AML-193 (cell line): ENCODE data around the gene STAC2.
"Not testable (repeated sequence)": the region's sequence is repeated elsewhere in the genome, so short reads cannot be mapped to it uniquely, and the experiment has no call there.

Experiments
- DNase-seq, 2 experiments: peaks; one replicate each; lab custom pipeline; 2025; lab: John Stamatoyannopoulos, UW

STAC2 gene, protein sequence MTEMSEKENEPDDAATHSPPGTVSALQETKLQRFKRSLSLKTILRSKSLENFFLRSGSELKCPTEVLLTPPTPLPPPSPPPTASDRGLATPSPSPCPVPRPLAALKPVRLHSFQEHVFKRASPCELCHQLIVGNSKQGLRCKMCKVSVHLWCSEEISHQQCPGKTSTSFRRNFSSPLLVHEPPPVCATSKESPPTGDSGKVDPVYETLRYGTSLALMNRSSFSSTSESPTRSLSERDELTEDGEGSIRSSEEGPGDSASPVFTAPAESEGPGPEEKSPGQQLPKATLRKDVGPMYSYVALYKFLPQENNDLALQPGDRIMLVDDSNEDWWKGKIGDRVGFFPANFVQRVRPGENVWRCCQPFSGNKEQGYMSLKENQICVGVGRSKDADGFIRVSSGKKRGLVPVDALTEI

DNA sequence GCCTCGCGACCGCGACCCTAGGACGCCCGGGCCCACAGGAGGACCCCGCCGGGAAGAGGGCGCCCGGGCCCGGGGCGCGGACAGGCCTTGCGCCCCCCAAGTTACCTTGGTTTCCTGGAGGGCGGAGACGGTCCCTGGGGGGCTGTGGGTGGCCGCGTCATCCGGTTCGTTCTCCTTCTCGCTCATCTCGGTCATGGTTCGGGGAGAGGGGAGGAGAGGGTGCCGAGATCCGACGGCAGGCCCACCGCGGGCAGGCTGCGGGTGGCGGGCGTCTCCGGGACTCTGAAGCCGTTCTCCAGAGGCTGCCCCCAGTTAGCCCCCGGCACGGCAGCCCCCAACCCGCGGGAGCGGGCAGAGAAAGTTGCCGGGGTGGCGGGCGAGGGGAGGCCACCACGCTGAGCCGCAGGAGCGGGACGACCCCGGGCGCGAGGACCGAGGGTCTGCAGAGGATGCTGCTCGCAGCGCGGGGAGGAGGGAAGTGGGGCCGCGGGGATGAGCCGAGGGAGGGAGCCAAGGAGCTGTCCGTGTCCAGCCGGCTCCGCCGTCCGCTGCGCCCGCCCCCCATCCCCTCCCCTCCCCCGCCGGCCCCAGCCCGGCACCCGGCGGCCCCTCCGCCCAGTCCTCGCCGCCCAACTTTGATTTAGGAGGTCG is at the start of gene STAC2:
STAC2 (minus strand) TSS at position 638 of the 651 bp plus-strand sequence; CDS start at position 195, 443 bp downstream.
- no peak for DNase-seq

GRCh38 chr17:39271546-39271945 is 45.8 kb upstream of the STAC2 start:
- DNase-seq = peak; percentile 24 to 43

GRCh38 chr17:39270923-39271322 is 45.2 kb upstream of the STAC2 start:
- peak; percentile 77 to 78 for DNase-seq

GRCh38 chr17:39264119-39264518 is 38.4 kb upstream of the STAC2 start:
- no peak for DNase-seq

DNA sequence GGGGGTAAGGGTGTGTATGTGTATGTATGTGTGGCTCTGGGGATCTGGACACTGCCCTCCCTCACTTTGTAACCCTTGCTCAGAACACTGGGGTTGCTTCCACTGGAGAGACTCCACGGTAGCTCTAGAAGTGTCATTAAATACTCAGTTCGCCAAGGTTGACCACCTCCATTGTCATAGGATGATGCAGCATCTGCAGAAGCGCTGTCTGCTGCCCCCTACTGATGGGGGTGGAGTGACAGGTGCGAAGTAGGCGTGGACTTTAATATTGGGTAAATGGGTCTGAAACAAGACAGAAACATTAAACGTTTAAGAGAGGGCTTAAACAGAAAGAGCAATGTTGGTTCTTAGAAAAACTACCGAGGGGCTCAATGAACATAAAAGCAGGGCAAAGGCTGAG is 35.5 kb upstream of the STAC2 start:
- no peak for DNase-seq

GRCh38 chr17:39252788-39253460 is 27.2 kb upstream of the STAC2 start:
- no peak for DNase-seq

DNA sequence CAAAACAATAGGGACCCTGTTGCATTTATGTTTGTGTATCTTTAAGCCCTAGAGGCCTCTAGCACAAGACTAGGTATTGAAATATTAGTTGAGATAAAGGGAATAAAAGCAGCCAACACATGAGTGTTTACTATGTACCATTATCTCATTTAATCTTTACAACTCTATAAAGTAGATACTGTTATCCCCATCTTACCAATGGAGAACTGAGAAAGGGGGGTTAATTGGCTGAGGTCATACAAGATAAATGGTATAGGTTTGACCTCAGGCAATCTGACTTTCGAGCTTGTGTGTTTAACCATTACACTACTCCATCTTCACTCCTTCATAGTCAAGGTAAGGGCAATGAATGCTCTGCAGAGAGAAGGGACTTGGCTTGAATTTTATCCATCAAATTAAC is 26.3 kb upstream of the STAC2 start:
- no peak for DNase-seq

DNA sequence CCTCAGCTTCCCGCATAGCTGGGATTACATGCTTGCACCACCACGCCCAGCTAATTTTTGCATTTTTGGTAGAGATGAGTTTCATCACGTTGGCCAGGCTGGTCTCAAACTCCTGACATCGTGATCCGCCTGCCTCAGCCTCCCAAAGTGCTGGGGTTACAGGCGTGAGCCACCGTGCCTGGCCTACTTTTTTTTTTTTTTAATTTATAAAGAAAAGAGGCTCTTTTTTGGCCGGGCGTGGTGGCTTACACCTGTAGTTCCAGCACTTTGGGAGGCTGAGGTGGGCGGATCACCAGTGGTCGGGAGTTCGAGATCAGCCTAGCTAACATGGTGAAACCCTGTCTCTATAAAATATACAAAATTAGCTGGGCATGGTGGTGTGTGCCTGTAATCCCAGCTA is 24.3 kb upstream of the STAC2 start:
- DNase-seq = not testable (repeated sequence)

- no peak for DNase-seq
Measured at GRCh38 chr17:39246274-39246673, 20.5 kb upstream of the STAC2 start.

GRCh38 chr17:39244600-39245570 is 19.1 kb upstream of the STAC2 start:
- DNase-seq = peak; percentile 55 to 65

DNA sequence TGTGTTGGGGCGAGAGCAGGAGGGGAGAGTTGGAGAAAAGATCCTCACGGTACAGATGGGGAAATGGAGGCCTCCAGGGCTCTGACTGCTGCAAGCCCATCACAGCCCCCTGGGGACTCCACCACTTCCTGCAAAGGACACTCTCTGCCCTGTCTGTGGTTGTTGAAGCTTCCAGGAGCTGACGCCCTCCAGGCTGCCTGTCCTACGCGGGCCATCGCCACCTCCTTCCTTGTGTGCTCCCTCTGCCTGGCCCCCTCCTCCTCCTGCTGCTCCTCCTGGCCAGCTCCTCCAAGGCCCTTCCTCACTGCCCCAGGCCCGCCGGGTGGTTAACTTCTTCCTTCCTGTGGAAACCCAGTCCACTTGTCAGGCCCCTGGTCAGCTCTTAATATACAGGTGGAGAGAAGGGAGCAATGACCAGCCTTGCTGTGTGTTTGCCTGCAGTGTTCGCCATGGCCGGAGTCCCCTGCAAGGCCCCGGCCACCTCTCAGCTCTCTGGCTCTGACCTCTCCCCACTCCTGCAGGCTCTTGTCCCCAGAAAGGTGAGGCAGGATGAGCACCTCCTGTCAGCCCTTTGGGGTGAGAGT is 18.4 kb upstream of the STAC2 start:
- DNase-seq = no peak

DNA sequence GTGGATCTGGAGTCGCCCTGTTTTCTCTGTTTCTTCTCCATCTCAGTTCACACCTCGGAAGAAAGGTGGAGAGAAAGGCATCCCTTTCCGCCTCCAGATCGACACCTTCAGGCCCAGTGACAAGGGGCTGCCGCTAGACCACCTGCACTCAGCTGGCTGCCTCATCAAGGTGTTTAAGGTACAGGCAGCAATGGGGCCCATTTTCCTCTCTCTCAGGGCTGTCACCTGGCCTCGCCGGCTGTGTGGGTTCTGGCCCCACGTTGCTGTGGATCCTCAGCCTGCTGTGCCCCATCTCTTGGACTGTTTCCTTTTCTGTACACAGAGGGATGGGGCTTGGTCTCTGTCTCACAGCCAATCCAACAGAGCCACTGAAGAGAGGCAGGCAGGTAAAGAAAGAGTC is 17.4 kb upstream of the STAC2 start:
- DNase-seq = no peak

DNA sequence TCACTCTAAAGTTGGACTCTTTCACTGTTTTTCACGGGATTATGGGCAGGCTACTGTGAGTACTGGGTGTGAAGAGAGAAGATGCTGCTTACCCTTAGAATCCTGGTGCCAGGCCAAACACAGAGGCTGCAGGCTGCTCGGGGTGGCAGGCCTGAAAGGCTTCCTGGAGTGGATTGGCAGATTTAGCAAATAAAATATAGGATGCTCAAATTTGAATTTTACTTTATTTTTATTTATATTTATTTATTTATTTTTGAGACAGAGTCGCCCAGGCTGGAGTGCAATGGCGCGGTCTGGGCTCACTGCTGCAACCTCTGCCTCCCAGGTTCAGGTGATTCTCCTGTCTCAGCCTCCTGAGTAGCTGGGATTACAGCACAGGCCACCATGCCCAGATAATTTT is 14.9 kb upstream of the STAC2 start:
- DNase-seq = no peak

DNA sequence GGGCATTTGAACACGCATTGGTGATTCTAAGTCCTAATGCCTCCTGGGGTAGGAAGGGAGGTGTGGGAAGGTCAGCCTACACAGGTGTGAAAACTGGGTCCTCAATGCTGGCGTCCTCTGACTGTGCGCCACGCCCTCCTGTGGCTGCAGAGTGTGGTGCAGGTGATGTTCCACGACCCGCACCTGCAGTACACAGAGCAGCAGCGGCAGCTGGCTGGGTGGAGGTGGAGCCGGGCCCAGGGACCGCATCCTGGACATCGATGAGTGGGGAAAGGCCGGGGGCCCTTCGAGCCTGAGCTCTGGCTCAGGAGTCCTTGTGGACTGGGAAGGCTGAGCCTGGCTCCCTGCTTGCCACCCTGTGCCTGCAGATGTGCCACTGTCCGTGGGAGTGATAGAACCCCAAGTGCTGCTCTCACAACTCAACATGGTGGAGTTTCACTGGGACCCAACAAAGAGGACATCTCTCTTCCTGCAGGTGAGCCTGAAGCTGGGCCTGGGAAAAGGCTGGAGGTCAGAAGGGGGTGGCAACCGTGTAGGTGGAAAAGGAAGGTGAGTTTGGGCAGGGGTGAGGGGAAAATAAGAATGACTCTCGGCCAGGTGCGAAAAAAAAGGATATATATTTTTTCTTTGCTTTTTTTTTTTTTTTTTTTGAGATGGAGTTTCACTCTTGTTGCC is 14.0 kb upstream of the STAC2 start:
- peak; percentile 28 to 41 for DNase-seq

DNA sequence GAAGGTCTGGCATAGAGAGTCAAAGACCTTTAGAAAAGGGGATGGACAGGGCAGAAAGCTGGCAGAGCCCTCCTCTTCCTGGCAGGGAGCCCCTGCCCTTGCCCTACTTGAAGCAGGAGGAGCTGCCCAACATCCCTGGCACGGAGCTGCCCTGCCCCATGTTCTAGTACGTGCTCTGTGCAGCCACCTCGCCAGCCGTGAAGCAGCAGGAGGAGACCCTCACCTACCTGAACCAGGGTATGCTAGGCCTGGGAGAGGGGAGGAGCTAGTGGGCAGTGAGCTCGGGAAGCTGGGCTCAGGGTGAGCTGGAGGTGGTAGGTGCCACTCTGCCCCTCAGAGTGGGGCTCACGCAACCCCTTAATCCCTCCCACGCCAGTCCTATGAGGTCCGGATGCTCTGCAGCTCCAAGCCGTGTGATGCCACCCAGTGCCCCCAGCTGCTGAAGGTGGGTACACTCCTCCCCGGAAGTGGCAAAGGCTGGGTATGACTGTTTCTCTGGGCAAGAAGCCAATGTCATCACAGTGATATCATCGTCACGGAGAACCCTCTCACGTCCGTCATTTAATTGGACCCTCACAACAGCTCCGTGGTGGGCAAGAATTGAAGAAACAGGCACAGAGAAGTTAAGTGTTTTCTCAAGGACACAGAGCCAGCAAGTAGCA is 12.7 kb upstream of the STAC2 start:
- peak in 1 of 2 experiments; percentile 19 for DNase-seq

GRCh38 chr17:39237586-39237985 is 11.8 kb upstream of the STAC2 start:
- DNase-seq = no peak

DNA sequence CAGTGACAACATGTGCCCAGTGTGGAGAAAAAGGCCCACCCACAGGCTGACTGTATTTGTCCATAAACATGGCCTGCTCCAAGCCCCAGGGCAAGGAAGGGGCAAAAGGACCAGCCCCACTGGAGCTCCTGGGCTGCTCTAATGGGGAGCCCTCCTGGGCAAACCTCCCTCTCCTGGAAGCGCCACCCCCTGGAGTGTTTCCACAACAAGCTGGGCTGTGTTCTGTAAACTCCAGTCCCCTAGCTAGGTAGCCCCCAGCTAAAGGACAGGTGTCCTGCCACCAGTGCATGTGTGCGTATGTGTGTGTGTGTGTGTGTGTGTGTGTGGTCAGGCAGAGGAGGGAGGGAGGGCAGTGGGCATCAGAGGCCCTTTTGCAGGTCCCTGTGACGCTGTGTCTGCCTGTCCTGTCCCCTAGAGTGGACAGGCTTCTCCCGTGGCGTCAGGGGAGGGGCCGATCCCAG is 11.3 kb upstream of the STAC2 start:
- no peak for DNase-seq

DNA sequence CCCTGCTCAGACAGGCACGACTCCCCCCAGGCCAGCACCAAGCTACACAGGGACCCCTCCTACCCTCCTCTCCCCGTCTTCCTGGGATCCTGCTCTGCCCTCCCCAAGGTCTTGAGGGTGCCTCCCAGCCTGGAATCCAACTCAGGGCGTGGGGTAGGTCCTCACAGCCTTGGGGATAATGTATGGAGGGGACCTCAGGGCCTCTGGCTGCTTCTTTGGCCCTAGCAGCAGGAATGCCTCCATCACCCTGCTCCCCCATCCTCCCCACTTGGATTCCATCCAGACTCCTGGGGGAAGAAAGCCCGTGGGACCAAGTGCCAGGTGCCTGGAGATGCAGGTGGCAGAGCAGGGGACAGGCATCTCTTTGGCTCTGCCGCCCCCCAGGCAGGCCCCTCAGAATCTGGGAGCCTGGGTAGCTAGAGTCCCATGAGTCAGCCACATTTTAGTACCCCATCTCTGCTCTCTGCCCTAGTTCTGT is 10.7 kb upstream of the STAC2 start:
- DNase-seq = no peak

GRCh38 chr17:39235555-39236449 is 10.1 kb upstream of the STAC2 start:
- DNase-seq = peak; percentile 92 to 94
